HFFc6 (cell line): Measurements from ENCODE around the gene TYRO3. TPM values are rescaled to one million over a fixed set of nuclear protein-coding genes. Genes with fewer than 3 reads are reported as not detected.

Experiments used
- DNase-seq: peaks from one replicate; pipeline ENCODE4 v3.0.0-alpha.2; 2018
- H3K27ac Mint-ChIP-seq: 2 replicates; pipeline ENCODE4 v1.8.0; 2020; ENCODE audit warnings: mild to moderate bottlenecking, mixed read lengths
- H3K27me3 Mint-ChIP-seq: 2 replicates; pipeline ENCODE4 v1.8.0; 2021; ENCODE audit warnings: mild to moderate bottlenecking, moderate library complexity, mixed read lengths; ENCODE audit not compliant: insufficient read depth
- H3K36me3 Mint-ChIP-seq: 2 replicates; pipeline ENCODE4 v1.8.0; 2021; ENCODE audit warnings: low read depth, mixed read lengths
- H3K4me1 Mint-ChIP-seq: 2 replicates; pipeline ENCODE4 v1.8.0; 2020; ENCODE audit warnings: low read depth, mixed read lengths
- H3K4me3 Mint-ChIP-seq: 2 replicates; pipeline ENCODE4 v1.8.0; 2020; ENCODE audit warnings: mild to moderate bottlenecking, moderate library complexity, mixed read lengths
- H3K9me3 Mint-ChIP-seq: 2 replicates; pipeline ENCODE4 v1.8.0; 2020; ENCODE audit warnings: mild to moderate bottlenecking, mixed read lengths
- total RNA-seq, 6 experiments: library from RNA; stranded (reverse); fragmentation: NEBNext Ultra II Directional; extraction: Animal tissue kit (Norgen Biotek cat#: 25700); gene quantifications; 2 replicates in 1 of 6; 3 replicates in 5 of 6; pipeline ENCODE4 v1.2.3, GENCODE V29; 2021
- TF ChIP-seq, protein P1 (sequence below): fragments of 200-600 bp; sonication (generic); IDR thresholded peaks from 2 replicates; pipeline ENCODE4 v1.5.0; 2021; ENCODE audit warnings: antibody characterized with exemption, mild to moderate bottlenecking

Gene TYRO3
- total RNA-seq, 6 experiments from 2014 or later = 16.6 to 27.6 (median 21.9) TPM

DNA sequence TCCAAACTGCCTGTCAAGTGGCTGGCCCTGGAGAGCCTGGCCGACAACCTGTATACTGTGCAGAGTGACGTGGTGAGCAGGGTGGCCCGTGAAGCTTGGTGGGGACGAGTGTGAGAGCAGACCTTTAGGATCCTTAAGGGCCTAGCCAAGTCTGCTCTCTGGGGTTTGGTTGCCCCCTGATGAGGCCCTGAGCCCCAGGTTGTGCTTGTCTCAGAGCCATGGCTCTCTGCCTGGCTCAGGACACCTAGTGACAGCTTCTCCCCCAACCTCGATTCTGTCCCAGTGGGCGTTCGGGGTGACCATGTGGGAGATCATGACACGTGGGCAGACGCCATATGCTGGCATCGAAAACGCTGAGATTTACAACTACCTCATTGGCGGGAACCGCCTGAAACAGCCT lies 14.4 kb downstream of the TYRO3 start:
- Mint-ChIP-seq H3K27ac (no peak overlapping the region), H3K36me3 (no peaks in the 10 kb centered on the region), H3K4me3 (no peak overlapping the region), H3K27me3 (no peaks in the 10 kb centered on the region; the same call in none of the 2 replicates), H3K4me1 (peaks cover 4% of the 10 kb centered on the region), H3K9me3 (no peaks in the 10 kb centered on the region)
- TF ChIP-seq, protein P1, sequence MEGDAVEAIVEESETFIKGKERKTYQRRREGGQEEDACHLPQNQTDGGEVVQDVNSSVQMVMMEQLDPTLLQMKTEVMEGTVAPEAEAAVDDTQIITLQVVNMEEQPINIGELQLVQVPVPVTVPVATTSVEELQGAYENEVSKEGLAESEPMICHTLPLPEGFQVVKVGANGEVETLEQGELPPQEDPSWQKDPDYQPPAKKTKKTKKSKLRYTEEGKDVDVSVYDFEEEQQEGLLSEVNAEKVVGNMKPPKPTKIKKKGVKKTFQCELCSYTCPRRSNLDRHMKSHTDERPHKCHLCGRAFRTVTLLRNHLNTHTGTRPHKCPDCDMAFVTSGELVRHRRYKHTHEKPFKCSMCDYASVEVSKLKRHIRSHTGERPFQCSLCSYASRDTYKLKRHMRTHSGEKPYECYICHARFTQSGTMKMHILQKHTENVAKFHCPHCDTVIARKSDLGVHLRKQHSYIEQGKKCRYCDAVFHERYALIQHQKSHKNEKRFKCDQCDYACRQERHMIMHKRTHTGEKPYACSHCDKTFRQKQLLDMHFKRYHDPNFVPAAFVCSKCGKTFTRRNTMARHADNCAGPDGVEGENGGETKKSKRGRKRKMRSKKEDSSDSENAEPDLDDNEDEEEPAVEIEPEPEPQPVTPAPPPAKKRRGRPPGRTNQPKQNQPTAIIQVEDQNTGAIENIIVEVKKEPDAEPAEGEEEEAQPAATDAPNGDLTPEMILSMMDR = no peak
- no peak for DNase-seq

DNA sequence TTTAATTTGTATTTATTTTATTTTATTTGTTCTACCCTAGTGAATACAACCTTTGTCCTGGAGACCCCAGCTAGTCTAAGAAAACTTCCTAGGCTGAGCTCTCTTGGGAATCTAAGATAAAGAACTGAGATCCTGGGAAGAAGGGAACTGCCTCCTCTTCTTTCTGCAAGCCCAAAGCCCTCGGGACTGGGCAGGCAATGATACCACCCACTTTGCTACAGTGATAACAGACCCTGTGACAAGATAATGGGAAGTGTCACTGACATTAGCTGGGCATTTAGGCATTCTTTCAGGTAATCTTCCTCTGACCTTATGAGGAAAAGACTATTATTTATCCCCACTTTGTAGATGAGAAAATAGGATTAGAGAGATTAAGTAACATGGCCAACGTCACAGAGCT lies 15.1 kb downstream of the TYRO3 start:
- H3K4me3 Mint-ChIP-seq = no peak overlapping the region
- no peaks in the 10 kb centered on the region for H3K9me3 Mint-ChIP-seq
- H3K36me3 Mint-ChIP-seq = no peaks in the 10 kb centered on the region
- no peaks in the 10 kb centered on the region for H3K4me1 Mint-ChIP-seq
- H3K27ac Mint-ChIP-seq = no peak overlapping the region
- TF ChIP-seq, protein P1 = no peak
- H3K27me3 Mint-ChIP-seq = no peaks in the 10 kb centered on the region; the same call in none of the 2 replicates
- DNase-seq = no peak

GRCh38 chr15:41575282-41575681 lies 16.3 kb downstream of the TYRO3 start:
- no peaks in the 10 kb centered on the region for H3K36me3 Mint-ChIP-seq
- H3K4me1 Mint-ChIP-seq = no peaks in the 10 kb centered on the region
- no peak for DNase-seq
- no peak overlapping the region for H3K27ac Mint-ChIP-seq
- H3K9me3 Mint-ChIP-seq = no peaks in the 10 kb centered on the region
- no peak overlapping the region for H3K4me3 Mint-ChIP-seq
- H3K27me3 Mint-ChIP-seq = no peaks in the 10 kb centered on the region; the same call in none of the 2 replicates
- TF ChIP-seq, protein P1 = no peak

DNA sequence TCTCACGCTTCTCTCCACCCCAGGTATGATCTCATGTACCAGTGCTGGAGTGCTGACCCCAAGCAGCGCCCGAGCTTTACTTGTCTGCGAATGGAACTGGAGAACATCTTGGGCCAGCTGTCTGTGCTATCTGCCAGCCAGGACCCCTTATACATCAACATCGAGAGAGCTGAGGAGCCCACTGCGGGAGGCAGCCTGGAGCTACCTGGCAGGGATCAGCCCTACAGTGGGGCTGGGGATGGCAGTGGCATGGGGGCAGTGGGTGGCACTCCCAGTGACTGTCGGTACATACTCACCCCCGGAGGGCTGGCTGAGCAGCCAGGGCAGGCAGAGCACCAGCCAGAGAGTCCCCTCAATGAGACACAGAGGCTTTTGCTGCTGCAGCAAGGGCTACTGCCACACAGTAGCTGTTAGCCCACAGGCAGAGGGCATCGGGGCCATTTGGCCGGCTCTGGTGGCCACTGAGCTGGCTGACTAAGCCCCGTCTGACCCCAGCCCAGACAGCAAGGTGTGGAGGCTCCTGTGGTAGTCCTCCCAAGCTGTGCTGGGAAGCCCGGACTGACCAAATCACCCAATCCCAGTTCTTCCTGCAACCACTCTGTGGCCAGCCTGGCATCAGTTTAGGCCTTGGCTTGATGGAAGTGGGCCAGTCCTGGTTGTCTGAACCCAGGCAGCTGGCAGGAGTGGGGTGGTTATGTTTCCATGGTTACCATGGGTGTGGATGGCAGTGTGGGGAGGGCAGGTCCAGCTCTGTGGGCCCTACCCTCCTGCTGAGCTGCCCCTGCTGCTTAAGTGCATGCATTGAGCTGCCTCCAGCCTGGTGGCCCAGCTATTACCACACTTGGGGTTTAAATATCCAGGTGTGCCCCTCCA lies 19.1 kb downstream of the TYRO3 start:
- no peak overlapping the region for H3K27ac Mint-ChIP-seq

GRCh38 chr15:41578736-41579383 lies 19.8 kb downstream of the TYRO3 start:
- Mint-ChIP-seq H3K27ac (no peak overlapping the region), H3K4me3 (no peak overlapping the region), H3K36me3 (no peaks in the 10 kb centered on the region), H3K4me1 (no peaks in the 10 kb centered on the region), H3K9me3 (no peaks in the 10 kb centered on the region), H3K27me3 (peaks cover 1% of the 10 kb centered on the region)
- no peak for DNase-seq
- TF ChIP-seq, protein P1 = no peak

More for the DNA sequence above, 19.1 kb downstream of the TYRO3 start:
- TF ChIP-seq, protein P1 = no peak
- DNase-seq = no peak
- Mint-ChIP-seq H3K27me3 (peaks cover 1% of the 10 kb centered on the region), H3K36me3 (no peaks in the 10 kb centered on the region), H3K4me1 (no peaks in the 10 kb centered on the region), H3K4me3 (no peak overlapping the region), H3K9me3 (no peaks in the 10 kb centered on the region)
